Measurements from ENCODE around the gene OSTN.
"Not testable (repeated sequence)": the region's sequence is repeated elsewhere in the genome, so short reads cannot be mapped to it uniquely, and the experiment has no call there.

OSTN gene

DNA sequence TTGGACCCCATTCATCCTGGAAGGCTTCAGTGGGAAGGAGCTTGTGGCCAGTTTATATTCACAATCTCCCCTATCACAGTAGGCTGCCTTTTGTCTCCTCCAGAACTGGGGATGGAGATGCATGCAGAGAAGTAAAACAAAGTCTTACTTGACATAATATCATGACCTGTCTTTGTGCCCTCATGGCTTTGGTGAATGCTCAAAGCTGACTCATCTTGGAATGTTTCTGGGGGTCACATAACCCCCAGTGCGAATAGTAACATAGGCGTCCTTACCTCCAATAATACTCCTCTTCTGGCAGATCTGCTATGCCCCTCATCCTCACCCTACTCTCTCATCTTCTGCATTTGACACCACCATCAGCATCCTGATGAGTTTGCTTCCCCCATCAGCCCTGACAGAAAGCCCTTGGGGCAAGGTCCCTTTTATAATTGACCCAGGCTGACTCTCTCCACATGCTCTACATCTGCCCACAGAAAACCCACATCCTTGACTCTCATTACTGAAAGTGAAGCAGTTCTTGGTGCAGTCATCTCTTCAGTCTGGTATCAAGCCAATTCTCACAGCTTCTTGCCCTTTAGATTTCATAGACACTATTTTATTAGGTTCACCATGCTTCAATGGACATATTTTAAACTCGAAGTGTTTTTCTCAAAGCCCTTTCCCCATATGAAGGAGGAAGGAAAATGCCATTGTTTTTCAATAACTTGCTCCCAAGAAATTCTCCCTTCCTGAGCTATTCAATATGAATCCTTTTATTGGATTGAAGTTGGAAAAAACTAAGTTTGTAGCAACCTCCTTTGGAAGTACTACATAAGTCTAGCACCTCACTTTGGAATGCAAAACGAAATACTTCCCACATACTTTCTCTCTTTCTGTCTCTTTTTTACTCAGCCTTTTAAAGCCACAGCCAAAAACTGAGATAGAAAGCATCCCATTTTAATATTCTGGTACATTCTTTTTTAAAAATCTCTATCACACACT lies 36.6 kb downstream of the OSTN start:
- no peak for DNase-seq

DNA sequence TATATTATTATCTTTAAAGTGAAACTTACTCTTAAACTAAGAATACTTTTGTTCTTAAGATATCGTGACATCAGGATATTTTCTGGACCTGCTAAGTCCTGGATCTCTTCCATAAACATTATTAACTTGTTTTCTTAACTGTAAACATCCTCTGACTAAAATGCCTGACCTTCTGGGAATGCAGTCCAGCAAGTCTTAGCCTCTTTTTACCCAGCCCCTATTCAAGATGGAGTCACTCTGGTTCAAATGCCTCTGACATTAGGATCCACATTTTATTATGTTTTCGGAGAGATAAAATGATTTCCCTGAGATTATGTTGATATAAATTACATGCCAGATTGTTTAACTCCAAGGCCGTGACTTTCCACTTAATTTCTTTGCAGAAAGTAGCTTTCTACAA lies 37.6 kb downstream of the OSTN start:
- no peak for DNase-seq

DNA sequence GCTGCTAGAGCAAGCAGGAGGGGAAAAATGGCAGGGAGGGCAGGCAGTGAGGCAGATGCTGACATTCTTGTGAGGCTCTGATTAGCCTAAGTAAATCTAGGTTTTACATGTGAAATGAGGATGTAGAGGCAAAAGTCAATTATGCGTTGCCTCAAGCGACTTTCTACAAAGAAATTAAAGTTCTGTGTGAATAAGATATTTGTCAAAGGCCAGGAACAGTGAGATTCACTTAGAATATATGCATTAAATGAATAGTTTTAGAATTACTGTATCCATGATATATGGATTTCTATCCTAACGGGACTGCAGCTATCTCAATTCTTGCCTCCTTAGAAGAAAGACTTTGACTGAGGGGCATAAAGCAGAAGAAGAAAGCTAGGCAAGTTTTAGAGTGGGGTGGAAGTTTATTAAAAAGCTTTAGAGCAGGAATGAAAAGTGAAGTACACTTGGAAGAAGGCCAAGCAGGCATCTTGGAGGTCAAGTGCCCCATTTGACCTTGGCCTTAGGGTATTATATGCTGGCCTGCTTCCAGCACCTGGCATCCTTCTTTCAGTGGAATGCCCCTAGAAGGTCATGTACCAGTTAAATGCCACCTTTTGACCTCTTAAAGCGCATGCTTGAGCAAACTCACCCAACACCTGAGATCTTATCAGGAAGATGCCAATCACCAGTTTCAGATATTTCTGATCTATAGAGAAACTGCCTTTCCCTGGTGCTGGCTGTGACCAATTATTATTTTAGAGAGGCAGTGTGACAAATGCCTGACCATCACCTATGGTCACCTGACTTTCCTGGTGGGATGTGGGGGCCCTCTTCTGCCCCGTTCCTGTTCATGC lies 38.2 kb downstream of the OSTN start:
- DNase-seq, result no peak

DNA sequence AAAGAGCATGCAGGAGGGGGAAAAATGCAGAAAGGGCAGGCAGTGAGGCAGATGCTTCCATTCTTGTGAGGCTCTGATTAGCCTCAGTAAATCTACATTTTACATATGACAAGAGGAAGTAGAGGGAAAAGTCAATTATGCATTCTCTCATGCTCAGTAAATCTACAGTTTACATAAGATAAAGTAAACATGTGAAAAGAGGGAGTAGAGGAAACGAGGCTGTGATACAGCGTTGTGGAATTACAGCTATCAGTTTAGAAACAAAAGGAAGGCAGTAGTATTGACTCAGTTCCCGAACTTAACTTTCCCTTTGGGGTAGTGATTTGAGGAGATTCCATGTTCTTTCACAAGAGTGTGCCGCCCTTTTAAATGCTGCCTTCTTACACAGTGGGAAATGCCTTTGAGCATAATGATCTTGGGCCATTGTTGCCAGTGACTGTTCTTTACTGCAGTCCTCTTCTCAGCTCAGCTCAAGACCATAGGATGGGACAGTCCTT lies 39.3 kb downstream of the OSTN start:
- no peak for DNase-seq

DNA sequence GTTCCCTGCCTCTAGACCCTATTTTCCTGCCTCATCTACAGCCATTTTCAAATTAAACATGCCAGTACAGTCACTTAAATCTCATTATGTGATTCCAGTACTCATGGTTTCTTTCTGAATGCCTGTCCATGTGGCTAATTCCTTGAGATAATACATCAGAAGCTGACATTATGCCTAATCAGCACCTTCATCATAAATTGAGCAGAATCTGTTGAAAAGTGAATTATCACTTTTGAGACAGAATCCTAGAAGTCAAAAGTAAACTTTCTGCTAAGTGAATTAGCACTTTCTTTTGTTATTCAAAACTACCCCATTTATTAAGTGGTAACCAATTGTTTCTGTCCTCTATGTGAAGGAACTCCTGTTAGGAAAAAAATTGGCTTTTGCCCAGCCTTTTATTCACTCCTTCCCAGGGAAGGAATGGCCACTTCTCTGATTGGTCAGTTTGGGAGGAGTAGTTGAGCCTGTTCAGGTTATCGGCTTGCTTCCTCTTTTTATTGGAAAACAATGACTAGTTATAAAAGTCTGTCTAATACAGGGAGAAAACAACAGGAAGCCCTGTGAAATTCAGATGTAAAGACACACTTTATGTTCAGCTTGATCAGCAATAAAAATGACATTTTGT lies 40.5 kb downstream of the OSTN start:
- DNase-seq, result no peak

DNA sequence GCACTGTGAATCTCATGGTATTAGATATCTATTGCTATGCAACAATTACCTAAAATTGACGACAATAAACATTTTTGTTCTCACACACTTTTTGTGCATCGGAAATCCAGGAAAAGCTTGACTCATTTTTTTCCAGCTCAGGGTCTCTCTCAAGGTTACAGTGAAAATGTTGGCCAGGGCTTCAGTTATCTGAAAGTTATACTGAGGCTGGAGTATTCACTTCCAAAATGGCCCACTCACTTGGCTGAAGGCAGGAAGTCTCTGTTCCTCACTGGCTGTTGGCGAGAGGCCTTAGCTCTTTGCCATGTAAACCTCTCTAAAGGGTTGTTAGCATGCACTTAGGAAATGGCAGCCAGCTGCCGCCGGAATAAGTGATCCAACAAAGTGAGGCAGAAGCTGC lies 41.4 kb downstream of the OSTN start:
- DNase-seq, result no peak

DNA sequence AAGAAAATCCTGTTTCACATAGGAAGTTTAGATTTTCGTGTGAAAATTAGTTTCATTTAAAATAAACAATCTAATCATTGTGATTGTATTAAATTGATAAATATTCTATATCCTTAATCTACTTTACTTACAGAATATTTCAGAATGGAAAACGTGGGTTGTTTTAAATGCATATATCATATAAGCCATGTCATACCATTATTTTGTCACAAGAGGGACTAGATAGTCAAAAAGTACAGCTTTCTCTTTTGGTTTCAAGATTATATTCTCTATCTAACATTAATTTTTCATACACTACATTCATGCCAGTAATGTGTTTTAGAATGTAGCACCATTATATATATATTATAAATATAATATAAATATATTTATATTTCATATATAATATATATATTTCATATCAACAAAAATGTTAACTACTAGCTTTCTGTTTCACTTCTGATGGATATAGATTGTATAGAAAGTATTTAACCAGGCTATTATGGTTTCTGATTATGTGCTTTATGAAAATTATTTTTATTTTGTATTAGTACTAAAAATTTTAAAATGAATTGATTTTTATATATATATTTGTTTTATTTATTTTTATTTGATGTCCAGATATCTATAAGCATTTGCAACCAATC lies 45.3 kb downstream of the OSTN start:
- no peak for DNase-seq

DNA sequence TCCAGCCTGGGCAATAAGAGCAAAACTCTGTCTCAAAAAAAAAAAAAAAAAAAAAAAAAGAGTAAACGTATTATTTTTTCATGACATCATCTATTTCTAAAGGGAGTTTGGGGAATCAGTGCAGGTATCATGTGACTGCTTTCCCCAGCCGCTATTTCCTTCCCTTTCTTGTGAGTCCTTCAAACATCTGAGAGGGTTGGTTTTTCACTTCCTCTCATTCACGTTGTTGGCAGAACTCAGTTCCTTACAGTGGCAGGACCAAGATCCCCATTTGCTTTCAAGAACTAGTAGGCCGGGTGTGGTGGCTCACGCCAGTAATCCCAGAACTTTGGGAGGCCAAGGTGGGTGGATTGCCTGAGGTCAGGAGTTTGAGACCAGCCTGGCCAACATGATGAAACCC lies 47.0 kb downstream of the OSTN start:
- DNase-seq, result not testable (repeated sequence)

DNA sequence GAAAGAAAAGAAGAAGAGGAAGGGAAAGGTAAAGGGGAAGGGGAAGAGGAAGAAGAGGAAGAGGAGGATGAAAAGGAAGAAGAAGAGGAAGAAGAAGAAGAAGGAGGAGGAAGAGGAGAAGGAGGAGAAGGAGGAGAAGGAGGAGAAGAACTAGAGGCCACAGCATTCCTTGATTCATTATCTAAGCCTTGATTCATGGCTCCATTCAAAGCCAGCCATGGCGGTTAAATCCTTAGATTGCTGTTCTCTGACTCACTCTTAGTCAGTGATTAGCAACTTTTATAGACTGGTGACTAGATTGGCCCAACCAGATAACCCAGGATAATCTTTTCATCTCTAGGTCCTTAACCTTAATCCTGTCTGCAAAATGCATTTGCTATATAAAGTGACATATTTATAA lies 47.6 kb downstream of the OSTN start:
- DNase-seq, result no peak

DNA sequence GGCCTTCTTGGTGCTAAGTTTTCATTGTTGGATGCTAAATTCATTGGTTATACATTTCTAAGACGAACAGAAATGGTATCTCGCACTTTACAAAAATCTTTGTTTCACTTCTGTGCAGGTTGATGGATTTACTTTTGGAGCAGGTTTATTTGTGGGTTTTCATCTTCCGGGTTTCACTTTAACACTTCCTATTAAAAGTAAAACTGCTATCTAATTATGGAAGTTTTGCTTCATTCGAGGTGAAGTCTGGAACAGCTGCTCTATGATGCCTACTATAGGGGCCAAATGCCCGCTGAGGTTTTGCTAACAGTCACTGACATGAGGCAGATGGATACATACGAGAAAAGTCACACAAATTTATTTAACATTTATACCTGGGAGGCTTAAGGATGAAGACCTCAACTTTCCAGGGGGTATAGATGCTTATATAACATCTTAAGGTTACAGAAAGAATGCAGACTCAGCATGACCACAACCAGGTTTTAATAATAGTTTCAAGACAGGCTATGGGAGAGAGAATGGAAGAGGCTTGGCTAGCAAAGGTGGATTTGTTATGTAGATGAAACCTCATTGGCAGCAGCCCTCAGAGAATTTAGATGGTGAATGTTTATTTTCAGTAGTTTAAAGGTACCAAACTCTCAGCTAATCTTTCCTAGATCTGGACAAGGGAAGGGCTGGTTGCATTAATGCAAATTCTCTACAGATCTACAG lies 54.2 kb downstream of the OSTN start:
- DNase-seq, result no peak

DNA sequence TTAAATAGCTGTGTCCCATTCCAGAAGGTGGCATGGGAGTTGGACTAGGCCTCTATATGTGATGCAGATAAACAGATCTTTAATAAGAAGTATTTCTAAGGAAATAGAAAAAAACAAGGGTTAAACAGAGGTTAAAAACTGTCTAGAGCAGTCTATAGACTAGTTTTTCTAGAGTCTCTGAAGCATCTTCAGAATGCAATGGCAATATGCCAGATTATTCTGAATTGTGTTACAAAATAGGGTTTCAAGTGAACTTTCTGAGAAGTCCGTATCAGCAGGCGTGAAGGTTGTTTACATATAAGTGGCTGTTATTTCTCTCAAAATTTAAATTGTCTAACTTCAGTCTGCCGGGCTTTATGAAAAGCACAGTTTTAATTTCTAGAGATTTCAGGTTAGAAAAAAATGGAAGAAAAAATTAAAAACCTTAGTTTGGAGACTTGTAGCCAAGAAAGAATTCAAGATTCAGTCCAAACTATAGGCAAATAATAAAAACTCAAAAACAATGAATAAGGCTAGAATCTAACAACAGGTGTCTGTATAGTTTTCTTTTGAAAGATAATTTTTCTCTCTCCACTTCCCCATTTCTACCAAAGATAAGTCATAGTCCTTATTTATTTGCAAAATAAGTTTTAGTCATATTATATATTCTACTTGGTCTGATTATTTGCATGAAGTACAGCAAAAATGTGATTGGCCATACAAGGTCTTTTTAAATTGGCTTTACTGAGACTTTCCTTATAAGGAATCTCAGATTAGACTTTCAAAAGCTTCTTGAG lies 55.2 kb downstream of the OSTN start:
- DNase-seq, result no peak

DNA sequence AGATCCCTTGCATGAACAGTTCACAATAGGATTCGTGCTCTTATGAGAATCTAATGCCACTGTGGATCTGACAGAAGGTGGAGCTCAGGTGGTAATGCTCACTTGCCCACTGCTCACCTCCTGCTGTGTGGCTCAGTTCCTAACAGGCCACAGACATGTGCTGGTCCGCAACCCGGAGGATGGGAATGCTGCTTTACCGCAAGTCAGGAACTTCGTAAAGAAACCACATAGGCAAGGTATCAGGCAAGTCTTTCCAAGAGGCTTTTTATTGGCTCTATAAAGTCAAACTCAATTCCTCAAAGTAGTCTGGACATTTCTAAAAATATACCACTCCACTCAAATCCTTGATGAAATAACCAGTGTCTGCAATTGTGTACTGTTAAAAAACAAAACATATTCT lies 56.1 kb downstream of the OSTN start:
- no peak for DNase-seq

DNA sequence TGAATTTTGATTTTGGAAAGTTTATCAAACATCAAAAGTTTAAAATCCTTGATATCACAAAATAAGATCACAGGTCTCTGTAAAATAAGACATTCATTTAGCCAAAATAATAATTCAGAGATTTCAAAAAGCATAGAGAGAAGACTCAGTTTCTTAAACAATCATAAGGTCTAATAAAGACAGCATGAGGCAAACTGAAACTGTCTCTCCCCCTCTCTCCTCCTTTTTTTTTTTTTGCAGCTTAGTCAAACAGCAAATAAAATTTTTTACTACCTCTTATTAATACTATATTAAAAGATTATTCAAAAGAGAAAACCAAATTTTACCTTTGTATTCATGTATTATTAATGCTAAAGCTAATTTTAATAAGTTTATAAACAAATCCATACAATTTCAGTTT lies 57.4 kb downstream of the OSTN start:
- no peak for DNase-seq

DNA sequence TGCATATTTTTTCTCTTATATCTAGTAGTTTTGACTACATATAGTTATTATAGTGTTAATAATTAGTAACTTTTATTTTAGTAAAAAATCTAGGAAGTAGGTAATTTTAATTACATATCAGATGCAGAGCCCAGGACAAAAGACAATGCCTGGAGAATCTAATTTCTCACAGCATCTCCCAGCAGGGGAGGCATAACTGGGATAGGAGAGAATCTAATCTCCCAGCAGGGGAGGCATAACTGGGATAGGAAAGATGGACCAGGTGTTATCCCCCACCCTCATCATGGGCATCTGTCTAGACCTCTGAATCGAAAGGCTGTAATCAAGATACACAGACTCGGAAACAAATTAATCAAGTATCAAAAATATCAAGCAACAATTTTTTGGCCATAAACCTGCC lies 58.2 kb downstream of the OSTN start:
- DNase-seq, result no peak

DNA sequence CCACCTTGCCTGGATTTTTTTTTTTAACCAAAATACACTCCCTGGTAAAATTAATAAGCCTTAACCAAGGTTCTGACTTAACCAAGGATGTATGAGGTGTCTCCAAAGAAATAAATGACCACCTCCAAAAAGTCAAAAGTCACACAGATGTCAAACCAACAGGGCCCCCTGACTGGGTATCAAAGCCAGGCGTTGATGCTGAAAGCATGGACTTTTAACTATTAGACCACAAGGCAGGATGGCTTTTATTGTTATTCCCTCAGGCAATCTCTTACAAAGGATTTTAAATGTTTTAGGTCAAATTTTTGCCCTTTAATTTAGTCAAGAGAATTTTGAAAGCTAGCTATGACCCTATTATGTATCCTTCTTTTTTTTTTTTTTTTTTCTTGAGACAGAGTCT lies 60.4 kb downstream of the OSTN start:
- DNase-seq, result no peak

DNA sequence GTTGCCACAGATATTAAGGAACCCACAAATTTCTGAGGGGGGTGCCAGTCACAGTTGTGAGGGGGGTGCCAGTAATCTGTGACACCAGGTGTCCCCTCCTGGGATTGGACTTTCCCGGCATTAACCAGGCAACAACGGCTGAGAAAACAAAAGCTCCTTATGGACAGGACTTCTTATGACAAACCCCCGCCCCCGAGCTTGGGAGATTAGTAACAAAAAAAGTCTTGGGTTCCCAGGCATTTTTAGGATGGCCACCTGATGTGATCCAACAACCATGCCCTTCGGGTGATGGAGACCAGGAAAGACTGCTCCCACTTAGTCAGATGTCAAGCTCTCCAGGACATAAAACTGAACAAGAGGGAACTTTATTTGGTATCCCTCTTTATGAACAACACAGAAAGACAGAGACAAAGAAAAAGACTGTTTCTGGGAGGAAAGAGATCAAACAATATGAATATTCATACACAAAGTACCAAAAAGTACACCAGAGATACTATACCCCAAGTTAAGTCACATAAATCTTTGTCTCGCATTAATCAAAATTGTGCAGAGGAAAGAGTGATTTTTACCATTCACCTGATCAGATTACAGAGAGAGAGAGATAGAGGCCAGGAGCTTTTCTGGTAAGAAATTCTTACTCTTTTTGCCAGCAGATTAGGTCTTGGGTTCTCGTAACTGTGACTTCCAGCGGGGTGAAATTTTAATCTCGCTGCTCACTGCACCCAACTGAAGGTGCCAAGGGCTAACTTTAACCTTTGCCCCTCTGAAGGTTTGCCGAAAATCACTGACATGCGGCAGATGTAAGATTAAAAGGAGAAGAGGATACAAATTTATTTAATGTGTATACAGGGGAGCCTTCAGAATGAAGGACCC lies 61.6 kb downstream of the OSTN start:
- no peak for DNase-seq

DNA sequence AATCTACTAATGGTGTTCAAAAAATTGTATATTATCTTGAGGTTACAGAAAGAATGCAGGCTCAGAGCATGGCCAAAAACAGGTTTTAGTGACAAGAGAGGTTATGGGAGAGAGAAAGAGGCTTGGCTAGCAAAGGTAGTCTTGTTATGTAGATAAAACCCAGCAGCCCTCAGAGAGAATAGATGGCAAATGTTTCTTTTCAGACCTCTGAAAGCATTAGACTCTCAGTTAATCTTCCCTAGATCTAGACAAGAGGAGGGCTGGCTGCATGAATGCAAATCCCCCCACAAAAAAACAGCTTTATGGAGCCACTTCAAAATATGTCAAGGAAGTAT lies 62.2 kb downstream of the OSTN start:
- no peak for DNase-seq

DNA sequence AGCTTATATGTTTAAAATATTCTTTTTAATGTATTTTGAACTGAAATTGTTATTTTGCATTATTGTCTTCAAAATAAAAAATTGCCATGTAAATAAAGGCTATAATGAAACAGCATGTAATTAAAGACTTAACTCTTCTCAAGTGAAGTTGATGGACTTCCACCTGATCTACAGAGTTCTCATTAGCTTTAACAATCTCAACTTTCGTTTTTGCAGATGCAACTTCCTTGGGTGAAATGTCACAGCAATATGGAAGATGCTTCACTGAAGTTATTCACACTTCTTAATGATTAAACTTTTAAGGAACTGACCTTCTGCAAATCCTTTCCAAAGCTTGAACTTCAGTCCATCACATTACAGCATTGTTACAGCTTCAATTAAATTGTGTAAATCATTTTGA lies 63.6 kb downstream of the OSTN start:
- no peak for DNase-seq

DNA sequence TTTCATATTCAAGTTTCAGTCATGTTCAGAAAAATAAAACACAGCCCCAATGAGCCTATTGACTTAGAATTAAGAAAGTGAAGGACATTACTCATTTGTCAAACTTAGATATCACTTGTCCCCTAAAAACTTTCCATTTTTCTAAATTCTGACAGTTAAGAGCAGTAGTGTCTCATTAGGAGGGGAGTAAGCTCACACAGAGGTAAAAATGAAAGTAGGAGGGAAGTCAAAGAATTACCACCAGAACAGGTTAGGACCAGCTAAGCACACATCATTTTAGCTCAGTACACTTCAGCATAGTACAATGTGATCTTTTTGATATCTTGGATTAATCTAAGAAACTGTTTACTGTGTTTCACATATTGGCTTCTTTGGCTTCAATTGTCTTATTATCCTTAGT lies 64.3 kb downstream of the OSTN start:
- no peak for DNase-seq

DNA sequence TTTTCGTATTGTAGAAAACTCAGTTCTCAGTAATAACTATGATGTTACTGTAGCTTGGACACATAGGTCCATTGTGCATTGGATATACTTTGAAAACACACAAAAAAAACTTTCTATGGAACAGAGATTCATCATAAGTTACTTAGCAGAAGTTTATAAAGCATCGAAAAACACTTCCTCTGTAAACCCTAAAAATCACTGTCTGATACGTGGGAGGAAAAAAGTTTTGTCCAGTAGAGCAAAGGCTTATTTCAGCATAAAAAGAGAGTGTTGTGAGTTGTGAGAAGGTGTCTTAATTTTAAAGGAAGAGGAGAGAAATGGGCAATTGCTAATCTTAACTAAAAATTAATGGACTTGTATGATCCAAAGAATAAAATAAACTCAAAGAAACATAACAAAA lies 64.8 kb downstream of the OSTN start:
- no peak for DNase-seq

DNA sequence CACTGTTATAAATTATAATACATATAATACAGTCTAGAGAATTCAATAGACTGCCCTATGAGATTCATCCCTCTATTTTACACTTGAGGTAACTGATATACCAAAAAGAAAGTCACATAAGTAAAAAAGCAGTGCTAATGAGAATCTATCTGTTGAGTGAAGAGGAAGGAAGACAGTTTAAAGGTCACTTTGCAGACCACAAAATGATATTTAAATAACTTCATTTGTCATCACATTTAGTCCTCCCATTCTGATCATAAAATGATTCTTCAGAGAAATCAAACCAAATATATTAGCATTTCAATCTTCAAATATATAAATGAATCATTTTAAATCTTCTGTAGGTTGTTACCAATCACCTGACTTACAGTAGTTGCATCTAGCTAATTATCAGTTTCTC lies 69.7 kb downstream of the OSTN start:
- no peak for DNase-seq
